Trophoblast cell (in vitro differentiated cells and primary cell): ENCODE data around the gene SIMC1.
"Not testable (repeated sequence)": the region's sequence is repeated elsewhere in the genome, so short reads cannot be mapped to it uniquely, and the experiment has no call there.

ENCODE experiments used
- DNase-seq, 2 donors: peaks; one replicate each; pipeline ENCODE4 v3.0.0-alpha.2; 2016
- H2AFZ ChIP-seq: 2 replicates; pipeline ENCODE4 v1.6.1; 2013; ENCODE audit warnings: low read length, moderate library complexity, mild to moderate bottlenecking; ENCODE audit not compliant: insufficient read depth, poor library complexity
- H2AK5ac ChIP-seq: 2 replicates; pipeline ENCODE4 v1.6.1; 2013; ENCODE audit warnings: mild to moderate bottlenecking, low read length
- H2BK120ac ChIP-seq: 2 replicates; pipeline ENCODE4 v1.6.1; 2013; ENCODE audit warnings: low read length, mild to moderate bottlenecking, moderate library complexity; ENCODE audit not compliant: insufficient read depth, poor library complexity
- H2BK12ac ChIP-seq: 2 replicates; pipeline ENCODE4 v1.6.1; 2013; ENCODE audit warnings: mild to moderate bottlenecking, low read length, moderate library complexity
- H2BK5ac ChIP-seq: 2 replicates; pipeline ENCODE4 v1.6.1; 2013; ENCODE audit warnings: low read length, low read depth, moderate library complexity, mild to moderate bottlenecking; ENCODE audit not compliant: poor library complexity
- H3K14ac ChIP-seq: 2 replicates; pipeline ENCODE4 v1.6.1; 2013; ENCODE audit warnings: mild to moderate bottlenecking, low read length
- H3K18ac ChIP-seq: 2 replicates; pipeline ENCODE4 v1.6.1; 2013; ENCODE audit warnings: mild to moderate bottlenecking, low read length
- H3K23ac ChIP-seq: 2 replicates; pipeline ENCODE4 v1.6.1; 2013; ENCODE audit warnings: low read length
- H3K27ac ChIP-seq: 2 replicates; pipeline ENCODE4 v1.5.1; 2013; ENCODE audit warnings: low read depth, mild to moderate bottlenecking, inconsistent platforms, low read length, moderate library complexity
- H3K27me3 ChIP-seq: 2 replicates; pipeline ENCODE4 v1.6.1; 2013; ENCODE audit warnings: inconsistent platforms, mild to moderate bottlenecking, low read length, moderate library complexity; ENCODE audit not compliant: insufficient read depth
- H3K36me3 ChIP-seq, 2 experiments: 1 replicate in 1 of 2; 2 replicates in 1 of 2; pipeline ENCODE4 v1.6.1; 2013; ENCODE audit warnings: low read length in 2 of 2, mild to moderate bottlenecking in 2 of 2, moderate library complexity in 1 of 2; ENCODE audit not compliant: insufficient read depth in 2 of 2, control insufficient read depth in 1 of 2
- H3K4ac ChIP-seq: 2 replicates; pipeline ENCODE4 v1.6.1; 2013; ENCODE audit warnings: low read depth, mild to moderate bottlenecking, low read length, moderate library complexity
- H3K4me1 ChIP-seq, 2 experiments: 1 replicate in 1 of 2; 2 replicates in 1 of 2; pipeline ENCODE4 v1.6.1; 2013; ENCODE audit warnings: low read length in 2 of 2, mild to moderate bottlenecking in 2 of 2, moderate library complexity in 1 of 2; ENCODE audit not compliant: insufficient read depth in 2 of 2, control insufficient read depth in 1 of 2
- H3K4me2 ChIP-seq: 2 replicates; pipeline ENCODE4 v1.6.1; 2013; ENCODE audit warnings: inconsistent platforms, mild to moderate bottlenecking, low read length, moderate library complexity
- H3K4me3 ChIP-seq: 2 replicates; pipeline ENCODE4 v1.5.1; 2013; ENCODE audit warnings: mild to moderate bottlenecking, low read depth, low read length, inconsistent platforms
- H3K79me1 ChIP-seq: one replicate; pipeline ENCODE4 v1.6.1; 2013; ENCODE audit warnings: low read length
- H3K79me2 ChIP-seq: 2 replicates; pipeline ENCODE4 v1.6.1; 2013; ENCODE audit warnings: low read length, mild to moderate bottlenecking; ENCODE audit not compliant: control insufficient read depth, insufficient read depth, poor library complexity
- H3K9ac ChIP-seq: 2 replicates; pipeline ENCODE4 v1.6.1; 2013; ENCODE audit warnings: mild to moderate bottlenecking, low read length
- H3K9me3 ChIP-seq: 2 replicates; pipeline ENCODE4 v1.6.1; 2013; ENCODE audit warnings: low read depth, mild to moderate bottlenecking, control low read depth, inconsistent platforms, low read length; ENCODE audit not compliant: insufficient read depth
- H4K12ac ChIP-seq: 2 replicates; pipeline ENCODE4 v1.6.1; 2013; ENCODE audit warnings: low read depth, mild to moderate bottlenecking, low read length, moderate library complexity
- H4K8ac ChIP-seq: 2 replicates; pipeline ENCODE4 v1.6.1; 2013; ENCODE audit warnings: low read depth, mild to moderate bottlenecking, low read length, moderate library complexity
- H4K91ac ChIP-seq: one replicate; pipeline ENCODE4 v1.6.1; 2013; ENCODE audit warnings: low read depth, mild to moderate bottlenecking, low read length, moderate library complexity
- WGBS: extraction: QIAGEN DNeasy Blood & Tissue Kit; methylation state at CpG from one replicate; pipeline ENCODE4 v1.1.7; 2013; ENCODE audit warnings: missing lambda C conversion rate; ENCODE audit not compliant: insufficient read length, insufficient coverage; ENCODE audit errors: extremely low coverage; 5-methylcytosine and 5-hydroxymethylcytosine counted together

Gene SIMC1

DNA sequence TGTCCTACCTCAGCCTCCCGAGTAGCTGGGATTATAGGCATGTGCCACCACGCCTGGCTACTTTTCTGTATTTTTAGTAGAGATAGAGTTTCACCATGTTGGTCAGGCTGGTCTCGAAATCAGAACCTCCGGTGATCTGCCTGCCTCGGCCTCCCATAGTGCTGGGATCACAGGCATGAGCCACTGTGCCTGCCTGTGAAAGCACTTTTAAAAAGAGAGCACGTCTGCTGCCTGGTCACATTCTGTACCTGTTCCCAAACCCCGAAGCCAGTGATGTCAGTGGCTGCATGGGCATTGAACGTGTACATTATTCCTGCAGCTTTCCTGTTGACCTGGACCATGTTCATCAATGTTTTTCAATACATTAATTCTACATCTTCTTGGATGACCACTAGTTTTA lies 35.1 kb upstream of the SIMC1 start:
- H2BK5ac ChIP-seq: no peak overlapping the region
- H2BK12ac ChIP-seq: no peak overlapping the region
- no peak overlapping the region for H3K14ac ChIP-seq
- no peaks in the 10 kb centered on the region for H3K79me2 ChIP-seq
- H3K23ac ChIP-seq: no peak overlapping the region
- H2AFZ ChIP-seq: no peak overlapping the region
- H3K79me1 ChIP-seq: no peaks in the 10 kb centered on the region
- DNase-seq: no peak
- H3K18ac ChIP-seq: no peak overlapping the region
- no peak overlapping the region for H3K4me2 ChIP-seq
- H4K8ac ChIP-seq: no peak overlapping the region
- H4K12ac ChIP-seq: no peak overlapping the region
- no CpG with 5 or more reads among the region's 8 CpGs for WGBS
- H3K27ac ChIP-seq: no peak overlapping the region
- no peak overlapping the region for H3K4ac ChIP-seq
- no peaks in the 10 kb centered on the region for H3K36me3 ChIP-seq
- H3K4me3 ChIP-seq: no peak overlapping the region
- no peak overlapping the region for H4K91ac ChIP-seq
- H2AK5ac ChIP-seq: no peak overlapping the region
- peaks cover 0 to 7% of the 10 kb centered on the region in 2 experiments for H3K4me1 ChIP-seq
- no peak overlapping the region for H2BK120ac ChIP-seq
- no peaks in the 10 kb centered on the region for H3K9me3 ChIP-seq
- no peak overlapping the region for H3K9ac ChIP-seq
- peaks cover 10% of the 10 kb centered on the region for H3K27me3 ChIP-seq

DNA sequence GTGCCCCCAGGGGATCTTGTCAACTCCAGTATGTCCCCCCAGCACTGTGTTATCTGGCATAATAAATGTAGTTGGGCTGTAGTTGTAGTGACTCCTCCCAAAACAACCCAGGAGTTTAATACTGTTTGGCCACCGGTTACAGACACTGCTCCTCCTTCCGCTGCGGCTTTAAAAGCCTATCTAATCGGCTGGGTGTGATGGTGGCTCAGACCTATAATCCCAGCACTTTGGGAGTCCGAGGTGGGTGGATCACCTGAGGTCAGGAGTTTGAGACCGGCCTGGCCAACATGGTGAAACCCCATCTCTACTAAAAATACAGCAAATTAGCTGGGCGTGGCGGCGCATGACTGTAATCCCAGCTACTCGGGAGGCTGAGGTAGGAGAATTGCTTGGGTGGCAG lies 34.7 kb upstream of the SIMC1 start:
- not testable (repeated sequence) for H3K14ac ChIP-seq, H3K4me3 ChIP-seq, H3K36me3 ChIP-seq, DNase-seq, H3K79me1 ChIP-seq, H2BK12ac ChIP-seq, H3K9me3 ChIP-seq, H2BK5ac ChIP-seq, H3K27me3 ChIP-seq, H2AFZ ChIP-seq, H3K9ac ChIP-seq, H3K27ac ChIP-seq, H3K23ac ChIP-seq, H3K79me2 ChIP-seq, H4K12ac ChIP-seq, H3K4me2 ChIP-seq, H2BK120ac ChIP-seq, H3K4ac ChIP-seq, H2AK5ac ChIP-seq, H4K8ac ChIP-seq, H3K4me1 ChIP-seq, H4K91ac ChIP-seq, H3K18ac ChIP-seq
- no CpG with 5 or more reads among the region's 10 CpGs for WGBS

DNA sequence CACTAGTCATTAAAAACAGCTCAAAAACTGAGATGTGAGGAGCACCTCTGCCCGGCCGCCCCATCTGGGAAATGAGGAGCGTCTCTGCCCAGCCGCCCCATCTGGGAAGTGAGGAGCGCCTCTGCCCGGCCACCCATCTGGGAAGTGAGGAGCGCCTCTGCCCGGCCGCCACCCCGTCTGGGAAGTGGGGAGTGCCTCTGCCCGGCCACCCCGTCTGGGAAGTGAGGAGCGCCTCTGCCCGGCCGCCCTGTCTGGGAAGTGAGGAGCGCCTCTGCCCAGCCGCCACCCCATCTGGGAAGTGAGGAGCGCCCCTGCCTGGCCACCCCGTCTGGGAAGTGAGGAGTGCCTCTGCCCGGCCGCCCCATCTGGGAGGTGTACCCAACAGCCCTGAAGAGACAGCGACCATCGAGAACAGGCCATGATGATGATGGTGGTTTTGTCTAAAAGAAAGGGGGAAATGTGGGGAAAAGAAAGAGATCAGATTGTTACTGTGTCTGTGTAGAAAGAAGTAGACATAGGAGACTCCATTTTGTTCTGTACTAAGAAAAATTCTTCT lies 23.7 kb upstream of the SIMC1 start:
- H2AK5ac ChIP-seq, H3K9me3 ChIP-seq, H3K18ac ChIP-seq, H3K27ac ChIP-seq, H3K14ac ChIP-seq, H4K8ac ChIP-seq, DNase-seq, H3K4me3 ChIP-seq, H3K4me1 ChIP-seq, H2BK120ac ChIP-seq, H3K79me2 ChIP-seq, H3K27me3 ChIP-seq, H2BK12ac ChIP-seq, H4K91ac ChIP-seq, H2AFZ ChIP-seq, H2BK5ac ChIP-seq, H3K4ac ChIP-seq, H4K12ac ChIP-seq, H3K9ac ChIP-seq, H3K79me1 ChIP-seq, H3K4me2 ChIP-seq, H3K36me3 ChIP-seq, H3K23ac ChIP-seq: not testable (repeated sequence)
- no CpG with 5 or more reads among the region's 23 CpGs for WGBS

DNA sequence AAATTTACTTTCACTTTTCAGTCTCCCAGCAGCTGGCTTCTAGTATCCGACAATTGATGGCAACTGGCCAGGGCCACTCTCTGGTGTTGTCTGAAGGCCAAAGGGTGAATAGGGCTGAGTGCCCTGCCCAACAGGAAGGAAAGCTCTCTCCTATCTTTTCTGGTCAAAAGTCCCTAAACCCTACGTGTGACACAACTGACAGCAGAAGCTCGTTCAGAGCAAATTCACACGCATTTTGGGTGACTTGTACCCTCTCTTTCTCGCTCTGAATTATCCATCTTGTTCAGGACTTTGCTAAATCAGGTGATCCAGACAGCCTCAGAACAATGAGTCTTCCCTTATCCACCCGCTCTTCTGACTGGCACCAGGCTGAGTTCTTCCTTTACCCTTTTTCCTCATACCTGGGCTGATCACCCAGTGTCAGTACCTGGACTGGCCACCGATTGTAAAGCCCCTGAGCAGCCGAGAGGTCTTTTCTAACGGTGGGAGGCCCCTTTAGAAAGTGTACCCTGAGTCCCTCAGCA lies 21.8 kb upstream of the SIMC1 start:
- no CpG with 5 or more reads among the region's 9 CpGs for WGBS
- DNase-seq: not testable (repeated sequence)

More for the DNA sequence above, 21.8 kb upstream of the SIMC1 start:
- not testable (repeated sequence) for H2BK12ac ChIP-seq, H3K9ac ChIP-seq, H4K8ac ChIP-seq, H3K14ac ChIP-seq, H3K27ac ChIP-seq, H3K36me3 ChIP-seq, H3K4ac ChIP-seq, H2AK5ac ChIP-seq, H4K91ac ChIP-seq, H3K23ac ChIP-seq, H3K4me2 ChIP-seq, H3K79me1 ChIP-seq, H2BK120ac ChIP-seq, H3K4me1 ChIP-seq, H3K79me2 ChIP-seq, H3K27me3 ChIP-seq, H3K4me3 ChIP-seq, H4K12ac ChIP-seq, H2AFZ ChIP-seq, H2BK5ac ChIP-seq, H3K9me3 ChIP-seq, H3K18ac ChIP-seq
